Renal cortex interstitium (tissue), 15 donors: ENCODE results near the gene OR1S1. TPM values are rescaled to one million over a fixed set of nuclear protein-coding genes. Genes with fewer than 3 reads are reported as not detected.
"Not testable (repeated sequence)": the region's sequence is repeated elsewhere in the genome, so short reads cannot be mapped to it uniquely, and the experiment has no call there.

Experiments
- DNase-seq, 11 donors: peaks; one replicate each; pipeline ENCODE4 v3.0.0-alpha.2; 2013; ENCODE audit warnings: low read depth in 9 of 11, low spot score in 4 of 11; ENCODE audit errors: extremely low read depth in 1 of 11
- long read RNA-seq, 16 experiments: transcript quantifications; one replicate each; lab custom pipeline, GENCODE V29; 2026
- polyA plus RNA-seq, 3 donors: library from polyadenylated mRNA; unstranded; fragments of 120-200 nt; gene quantifications; one replicate each; pipeline ENCODE4 v1.2.1, GENCODE V29; 2013; ENCODE audit not compliant: insufficient read length in 3 of 3

OR1S1 gene
- not detected for polyA plus RNA-seq
- long read RNA-seq, donor 1 = 0 reads
- long read RNA-seq, donor 2 = 0 reads
- long read RNA-seq, donor 3 = 0 reads
- long read RNA-seq, donor 4 = 0 reads
- long read RNA-seq, donor 5 = 0 reads
- long read RNA-seq, donor 6 = 0 reads
- long read RNA-seq, donor 7 = 0 reads
- long read RNA-seq, donor 8 = 0 reads
- long read RNA-seq, donor 9 = 0 reads
- long read RNA-seq, donor 10 = 0 reads
- long read RNA-seq, donor 11 = 0 reads
- long read RNA-seq, donor 12 = 0 reads
- long read RNA-seq, donor 13 = 0 reads
- long read RNA-seq, donor 14 = 0 reads
- long read RNA-seq, donor 15 = 0 reads
- long read RNA-seq, donor 16 = 0 reads

DNA sequence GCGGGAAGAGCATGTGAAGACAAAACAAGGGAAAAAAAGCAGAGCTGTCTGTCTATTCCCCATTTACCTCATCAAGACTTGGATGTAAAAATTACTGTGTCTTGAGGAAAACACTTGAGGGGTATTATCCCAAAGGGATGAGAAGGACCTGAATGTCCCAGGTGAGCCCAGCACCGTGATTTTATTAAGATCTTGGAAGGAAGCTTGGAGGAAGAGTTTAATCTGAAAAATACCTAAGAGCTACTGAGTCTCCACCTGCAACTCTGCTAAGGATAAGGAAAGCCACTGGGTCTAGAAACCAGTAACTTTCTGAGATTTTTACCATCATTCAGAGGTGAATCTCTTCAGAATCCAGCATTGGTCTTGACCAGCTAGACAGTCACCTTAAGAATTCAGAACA is at the start of gene OR1S1:
OR1S1 (plus strand) TSS at position 301 of the 400 bp plus-strand sequence.
- DNase-seq = not testable (repeated sequence)

GRCh38 chr11:58164389-58164788 is 48.1 kb upstream of the OR1S1 start:
- no peak for DNase-seq

DNA sequence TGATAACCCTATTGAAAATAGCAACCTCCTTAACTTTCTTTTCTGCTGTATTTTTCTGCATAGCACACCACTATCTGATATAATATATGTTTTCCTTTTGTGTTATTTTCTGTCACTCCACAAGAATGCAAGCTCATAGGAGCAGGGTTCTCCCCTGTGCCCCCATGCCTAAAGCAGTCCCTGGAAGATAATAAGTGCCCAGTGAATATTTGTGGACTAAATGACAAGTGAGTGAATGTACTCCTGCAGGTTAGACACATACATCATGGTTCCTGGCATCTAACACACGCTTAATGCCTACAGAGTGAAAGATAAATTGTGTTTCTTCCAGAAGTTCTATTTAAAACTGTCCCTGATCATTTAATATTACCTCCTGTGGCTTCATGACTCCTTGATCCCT is 47.5 kb upstream of the OR1S1 start:
- no peak for DNase-seq

GRCh38 chr11:58165504-58166106 is 46.9 kb upstream of the OR1S1 start:
- DNase-seq = no peak

GRCh38 chr11:58177409-58178054 is 35.0 kb upstream of the OR1S1 start:
- no peak for DNase-seq

DNA sequence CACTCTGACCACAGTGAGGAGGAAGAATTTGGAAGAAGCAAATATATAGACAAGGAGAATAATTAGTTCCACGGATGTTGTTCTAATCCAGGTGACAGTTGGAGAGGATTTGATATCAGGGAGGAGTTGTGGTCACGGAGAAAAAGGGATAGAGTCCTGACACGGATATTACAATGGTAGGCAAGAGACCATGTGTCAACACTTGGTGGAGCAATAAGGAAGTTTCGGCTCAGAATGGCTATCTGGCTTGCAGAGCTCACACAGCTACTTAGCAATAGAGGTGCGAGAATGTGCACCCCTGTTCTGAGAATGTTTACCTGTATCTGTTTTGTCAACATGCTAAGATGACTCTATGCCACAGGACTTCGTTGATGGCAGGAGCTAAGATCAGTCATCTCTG is 34.1 kb upstream of the OR1S1 start:
- DNase-seq = no peak

DNA sequence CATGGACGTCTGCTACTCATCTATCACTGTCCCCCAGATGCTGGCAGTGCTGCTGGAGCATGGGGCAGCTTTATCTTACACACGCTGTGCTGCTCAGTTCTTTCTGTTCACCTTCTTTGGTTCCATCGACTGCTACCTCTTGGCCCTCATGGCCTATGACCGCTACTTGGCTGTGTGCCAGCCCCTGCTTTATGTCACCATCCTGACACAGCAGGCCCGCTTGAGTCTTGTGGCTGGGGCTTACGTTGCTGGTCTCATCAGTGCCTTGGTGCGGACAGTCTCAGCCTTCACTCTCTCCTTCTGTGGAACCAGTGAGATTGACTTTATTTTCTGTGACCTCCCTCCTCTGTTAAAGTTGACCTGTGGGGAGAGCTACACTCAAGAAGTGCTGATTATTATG is 32.9 kb upstream of the OR1S1 start:
- DNase-seq = no peak

DNA sequence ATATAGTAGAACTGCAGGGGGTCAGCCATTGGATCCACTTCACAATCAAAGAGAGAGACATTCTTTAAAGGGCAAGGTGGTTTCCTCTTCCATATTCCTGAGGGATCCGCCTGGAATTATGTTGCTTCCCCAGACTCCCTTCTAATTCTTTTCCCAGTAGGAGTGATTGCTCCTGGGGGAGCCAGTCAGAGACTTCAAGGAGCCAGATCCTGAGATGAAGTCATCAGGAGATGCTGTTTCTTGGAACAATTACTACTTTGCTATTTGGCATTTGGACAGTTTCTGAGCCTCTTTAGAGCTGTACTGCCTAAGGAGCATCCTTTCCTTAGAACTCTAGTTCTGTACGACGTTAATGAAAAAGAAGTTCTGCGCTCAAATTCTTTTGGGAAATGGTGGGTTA is 25.6 kb upstream of the OR1S1 start:
- no peak for DNase-seq

- DNase-seq = no peak
Measured at GRCh38 chr11:58188770-58189169, 23.8 kb upstream of the OR1S1 start, which contains the start of gene OR9Q2. Gene OR9Q2 (plus strand): TSS chr11:58189070. CDS start chr11:58190491, 1,421 bp downstream.

DNA sequence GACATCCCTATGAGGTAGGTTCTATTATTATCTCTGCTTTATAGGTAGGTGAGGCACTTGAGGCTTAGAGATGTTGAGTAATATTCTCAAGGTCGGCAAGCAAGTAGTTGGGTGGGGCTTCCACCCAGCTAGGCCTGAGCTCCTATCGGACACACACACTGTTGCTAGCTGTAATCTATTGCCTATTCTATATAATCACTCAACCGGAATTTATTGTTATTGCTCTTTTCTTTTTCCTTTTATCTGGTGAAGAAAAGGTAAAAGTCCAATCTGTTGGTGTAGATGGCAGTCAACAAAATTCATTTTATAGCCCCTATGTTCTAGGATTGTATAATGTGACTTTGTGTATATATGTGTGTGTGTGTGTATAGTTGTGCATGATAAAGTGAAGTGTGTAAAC is 20.3 kb upstream of the OR1S1 start:
- no peak for DNase-seq

DNA sequence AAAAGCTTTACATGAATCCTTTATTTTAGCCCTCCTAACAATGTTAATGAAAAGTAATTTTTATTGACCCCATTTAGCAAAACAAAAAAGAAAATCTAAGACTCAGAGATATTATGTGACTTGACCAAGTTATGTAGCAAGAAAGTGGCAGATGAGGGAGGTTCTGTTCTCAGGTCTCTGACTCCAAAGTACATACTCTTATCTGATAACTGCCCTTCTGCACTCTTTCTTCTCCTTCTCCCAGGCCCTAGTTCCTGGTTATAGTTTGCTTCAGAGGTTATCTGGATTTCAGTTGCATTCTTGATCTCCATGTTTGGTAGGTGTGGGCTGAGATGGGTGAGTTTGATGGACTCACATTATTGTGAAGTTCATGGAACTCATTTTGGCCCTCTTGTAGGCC is 19.1 kb upstream of the OR1S1 start:
- DNase-seq = no peak

GRCh38 chr11:58195939-58196338 is 16.6 kb upstream of the OR1S1 start:
- DNase-seq = no peak

GRCh38 chr11:58199271-58199670 is 13.2 kb upstream of the OR1S1 start:
- DNase-seq = no peak

GRCh38 chr11:58204042-58204441 is 8.5 kb upstream of the OR1S1 start, which contains the start of gene OR1S2:
Gene OR1S2 (minus strand): TSS chr11:58204142. CDS start chr11:58204142, 0 bp downstream.
- no peak for DNase-seq

DNA sequence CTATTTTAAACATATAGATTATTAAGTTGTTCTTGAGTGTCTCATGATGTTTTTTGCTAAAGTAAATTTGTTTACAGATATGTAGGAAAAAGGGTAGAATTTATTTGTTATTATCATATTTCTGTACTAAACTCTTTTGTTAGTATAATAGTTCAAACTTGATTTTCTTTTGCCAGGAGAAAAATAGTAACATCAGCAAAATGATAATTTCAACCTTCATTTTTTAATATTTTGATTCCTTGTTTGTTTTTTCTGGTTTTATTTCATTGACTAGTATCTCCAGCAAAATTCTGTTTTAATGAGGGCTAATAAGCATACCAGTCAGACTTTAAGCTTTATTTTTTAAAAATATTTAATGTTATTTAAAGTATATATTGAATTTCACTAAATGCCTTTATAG is 4.0 kb downstream of the OR1S1 start:
- no peak for DNase-seq

- DNase-seq = no peak
Measured at GRCh38 chr11:58222721-58223120, 10.2 kb downstream of the OR1S1 start.

GRCh38 chr11:58227956-58228615 is 15.6 kb downstream of the OR1S1 start:
- no peak for DNase-seq

GRCh38 chr11:58243954-58244353 is 31.4 kb downstream of the OR1S1 start:
- DNase-seq = no peak

DNA sequence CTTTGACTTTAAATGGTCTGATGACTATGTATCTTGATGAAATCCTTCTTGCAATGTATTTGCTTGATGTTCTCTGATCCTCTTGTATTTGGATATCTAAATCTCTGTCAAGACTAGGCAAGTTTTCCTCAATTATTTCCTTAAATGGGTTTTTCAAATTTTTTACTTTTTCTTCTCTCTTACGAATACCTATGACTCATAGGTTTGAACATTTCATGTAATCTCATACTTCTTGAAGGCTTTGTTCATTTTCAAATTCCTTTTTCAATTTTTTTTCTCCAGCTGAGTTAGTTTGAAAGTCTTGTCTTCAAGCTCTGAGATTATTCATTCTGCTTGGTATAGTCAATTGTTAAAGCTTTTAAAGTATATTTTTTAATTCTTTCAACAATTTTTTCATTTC is 42.4 kb downstream of the OR1S1 start:
- DNase-seq = no peak

- no peak for DNase-seq
Measured at GRCh38 chr11:58259983-58260382, 47.5 kb downstream of the OR1S1 start.
